Measurements from ENCODE around the gene CDH11. TPM values are rescaled to one million over a fixed set of nuclear protein-coding genes. Genes with fewer than 3 reads are reported as not detected.

Gene CDH11
- total RNA-seq, 1 experiment from 2014 or later, result 113 TPM

GRCh38 chr16:64989050-64989449, 132.8 kb downstream of the CDH11 start:
- peaks cover 50% of the 10 kb centered on the region for H3K36me3 ChIP-seq

GRCh38 chr16:64983963-64984362, 137.9 kb downstream of the CDH11 start:
- peak; percentile 71 to 77 for DNase-seq (ENCODE audit: low read depth in 1 of 2, low spot score in 2 of 2)
- H3K27ac ChIP-seq, result no peak overlapping the region

More at GRCh38 chr16:64989050-64989449, 132.8 kb downstream of the CDH11 start:
- no peak overlapping the region for H3K4me3 ChIP-seq
- no peaks in the 10 kb centered on the region for H3K9me3 ChIP-seq (replicated peaks)
- H3K27ac ChIP-seq, result no peak overlapping the region
- no peaks in the 10 kb centered on the region for H3K4me1 ChIP-seq (replicated peaks)
- no peaks in the 10 kb centered on the region for H3K27me3 ChIP-seq (replicated peaks)
- DNase-seq (ENCODE audit: low read depth in 1 of 2, low spot score in 2 of 2), result no peak

GRCh38 chr16:64983231-64983630, 138.6 kb downstream of the CDH11 start:
- Histone ChIP-seq H3K27me3 (replicated peaks) (no peaks in the 10 kb centered on the region), H3K9me3 (replicated peaks) (no peaks in the 10 kb centered on the region), H3K27ac (no peak overlapping the region), H3K36me3 (peaks cover 18% of the 10 kb centered on the region), H3K4me1 (replicated peaks) (no peaks in the 10 kb centered on the region), H3K4me3 (no peak overlapping the region)
- no peak for DNase-seq (ENCODE audit: low read depth in 1 of 2, low spot score in 2 of 2)

More at GRCh38 chr16:64983963-64984362, 137.9 kb downstream of the CDH11 start:
- Histone ChIP-seq H3K4me3 (no peak overlapping the region), H3K4me1 (replicated peaks) (no peaks in the 10 kb centered on the region), H3K9me3 (replicated peaks) (no peaks in the 10 kb centered on the region), H3K36me3 (peaks cover 23% of the 10 kb centered on the region), H3K27me3 (replicated peaks) (no peaks in the 10 kb centered on the region)

- no peaks in the 10 kb centered on the region for H3K9me3 ChIP-seq (replicated peaks)
- no peaks in the 10 kb centered on the region for H3K27me3 ChIP-seq (replicated peaks)
- no peak overlapping the region for H3K27ac ChIP-seq
- no peak overlapping the region for H3K4me3 ChIP-seq
- no peak for DNase-seq (ENCODE audit: low read depth in 1 of 2, low spot score in 2 of 2)
- peaks cover 12% of the 10 kb centered on the region for H3K36me3 ChIP-seq
- no peaks in the 10 kb centered on the region for H3K4me1 ChIP-seq (replicated peaks)
These were observed 139.3 kb downstream of the CDH11 start for GRCh38 chr16:64982581-64982980.

GRCh38 chr16:64981568-64982281, 140.1 kb downstream of the CDH11 start:
- Histone ChIP-seq H3K4me3 (no peak overlapping the region), H3K27ac (no peak overlapping the region), H3K27me3 (replicated peaks) (no peaks in the 10 kb centered on the region), H3K36me3 (peaks cover 6% of the 10 kb centered on the region), H3K4me1 (replicated peaks) (no peaks in the 10 kb centered on the region), H3K9me3 (replicated peaks) (no peaks in the 10 kb centered on the region)
- no peak for DNase-seq (ENCODE audit: low read depth in 1 of 2, low spot score in 2 of 2)

GRCh38 chr16:64977206-64977920, 144.5 kb downstream of the CDH11 start:
- Histone ChIP-seq H3K36me3 (peaks cover 15% of the 10 kb centered on the region), H3K4me3 (no peak overlapping the region), H3K27ac (no peak overlapping the region), H3K9me3 (replicated peaks) (no peaks in the 10 kb centered on the region), H3K4me1 (replicated peaks) (0 out of 2 replicates have a peak, but pooled peaks cover 5% of the 10 kb centered on the region), H3K27me3 (replicated peaks) (no peaks in the 10 kb centered on the region)
- no peak for DNase-seq (ENCODE audit: low read depth in 1 of 2, low spot score in 2 of 2)

GRCh38 chr16:64975821-64976220, 146.0 kb downstream of the CDH11 start:
- Histone ChIP-seq H3K27me3 (replicated peaks) (no peaks in the 10 kb centered on the region), H3K4me1 (replicated peaks) (0 out of 2 replicates have a peak, but pooled peaks cover 5% of the 10 kb centered on the region), H3K9me3 (replicated peaks) (no peaks in the 10 kb centered on the region), H3K36me3 (peaks cover 31% of the 10 kb centered on the region), H3K4me3 (no peak overlapping the region), H3K27ac (no peak overlapping the region)
- no peak for DNase-seq (ENCODE audit: low read depth in 1 of 2, low spot score in 2 of 2)

- Histone ChIP-seq H3K9me3 (replicated peaks) (no peaks in the 10 kb centered on the region), H3K27me3 (replicated peaks) (no peaks in the 10 kb centered on the region), H3K4me1 (replicated peaks) (0 out of 2 replicates have a peak, but pooled peaks cover 5% of the 10 kb centered on the region), H3K27ac (no peak overlapping the region), H3K4me3 (no peak overlapping the region), H3K36me3 (peaks cover 42% of the 10 kb centered on the region)
- no peak for DNase-seq (ENCODE audit: low read depth in 1 of 2, low spot score in 2 of 2)
These were observed 147.5 kb downstream of the CDH11 start for GRCh38 chr16:64974381-64974780.

GRCh38 chr16:64973171-64973570, 148.7 kb downstream of the CDH11 start:
- Histone ChIP-seq H3K27ac (no peak overlapping the region), H3K36me3 (peaks cover 42% of the 10 kb centered on the region), H3K9me3 (replicated peaks) (no peaks in the 10 kb centered on the region), H3K4me3 (no peak overlapping the region), H3K4me1 (replicated peaks) (0 out of 2 replicates have a peak, but pooled peaks cover 5% of the 10 kb centered on the region), H3K27me3 (replicated peaks) (no peaks in the 10 kb centered on the region)
- DNase-seq (ENCODE audit: low read depth in 1 of 2, low spot score in 2 of 2), result no peak

- H3K36me3 ChIP-seq, result peaks cover 42% of the 10 kb centered on the region
These were observed 150.7 kb downstream of the CDH11 start for GRCh38 chr16:64971171-64971570.

GRCh38 chr16:64969221-64969620, 152.6 kb downstream of the CDH11 start:
- no peak overlapping the region for H3K4me3 ChIP-seq
- no peaks in the 10 kb centered on the region for H3K9me3 ChIP-seq (replicated peaks)
- H3K27me3 ChIP-seq (replicated peaks), result no peaks in the 10 kb centered on the region
- peaks cover 1% of the 10 kb centered on the region; the same call in 1 of the 2 replicates for H3K4me1 ChIP-seq (replicated peaks)
- no peak overlapping the region for H3K27ac ChIP-seq
- H3K36me3 ChIP-seq, result peaks cover 37% of the 10 kb centered on the region
- no peak for DNase-seq (ENCODE audit: low read depth in 1 of 2, low spot score in 2 of 2)

More at GRCh38 chr16:64971171-64971570, 150.7 kb downstream of the CDH11 start:
- Histone ChIP-seq H3K4me1 (replicated peaks) (0 out of 2 replicates have a peak, but pooled peaks cover 5% of the 10 kb centered on the region), H3K27ac (no peak overlapping the region), H3K27me3 (replicated peaks) (no peaks in the 10 kb centered on the region), H3K4me3 (no peak overlapping the region), H3K9me3 (replicated peaks) (no peaks in the 10 kb centered on the region)
- no peak for DNase-seq (ENCODE audit: low read depth in 1 of 2, low spot score in 2 of 2)

GRCh38 chr16:64968539-64968938, 153.3 kb downstream of the CDH11 start:
- peaks cover 33% of the 10 kb centered on the region for H3K36me3 ChIP-seq

GRCh38 chr16:64964126-64964540, 157.7 kb downstream of the CDH11 start:
- Histone ChIP-seq H3K36me3 (no peaks in the 10 kb centered on the region), H3K4me3 (no peak overlapping the region), H3K9me3 (replicated peaks) (no peaks in the 10 kb centered on the region), H3K27ac (peak overlapping the region; percentile 48), H3K4me1 (replicated peaks) (peaks cover 10% of the 10 kb centered on the region), H3K27me3 (replicated peaks) (no peaks in the 10 kb centered on the region)
- peak; percentile 53 to 66 for DNase-seq (ENCODE audit: low read depth in 1 of 2, low spot score in 2 of 2)

More at GRCh38 chr16:64968539-64968938, 153.3 kb downstream of the CDH11 start:
- Histone ChIP-seq H3K9me3 (replicated peaks) (no peaks in the 10 kb centered on the region), H3K4me3 (no peak overlapping the region), H3K27ac (no peak overlapping the region), H3K4me1 (replicated peaks) (peaks cover 5% of the 10 kb centered on the region; the same call in 1 of the 2 replicates), H3K27me3 (replicated peaks) (no peaks in the 10 kb centered on the region)
- DNase-seq (ENCODE audit: low read depth in 1 of 2, low spot score in 2 of 2), result no peak

GRCh38 chr16:64962786-64963185, 159.1 kb downstream of the CDH11 start:
- H3K27ac ChIP-seq, result peak overlapping the region; percentile 6; the same call in 1 of the 2 replicates
- no peak overlapping the region for H3K4me3 ChIP-seq
- H3K9me3 ChIP-seq (replicated peaks), result no peaks in the 10 kb centered on the region
- no peaks in the 10 kb centered on the region for H3K27me3 ChIP-seq (replicated peaks)
- H3K36me3 ChIP-seq, result no peaks in the 10 kb centered on the region
- H3K4me1 ChIP-seq (replicated peaks), result peaks cover 10% of the 10 kb centered on the region
- no peak for DNase-seq (ENCODE audit: low read depth in 1 of 2, low spot score in 2 of 2)
